Kidney glomerular epithelial cell (primary cell): ENCODE measurements around the gene DRC1.
A peak's percentile ranks its signal among the peaks of the same experiment; 100 is the strongest.
"Not testable (repeated sequence)": the region's sequence is repeated elsewhere in the genome, so short reads cannot be mapped to it uniquely, and the experiment has no call there.

Experiments used
- DNase-seq: peaks from one replicate; lab custom pipeline; 2025; lab: John Stamatoyannopoulos, UW

Gene DRC1

DNA sequence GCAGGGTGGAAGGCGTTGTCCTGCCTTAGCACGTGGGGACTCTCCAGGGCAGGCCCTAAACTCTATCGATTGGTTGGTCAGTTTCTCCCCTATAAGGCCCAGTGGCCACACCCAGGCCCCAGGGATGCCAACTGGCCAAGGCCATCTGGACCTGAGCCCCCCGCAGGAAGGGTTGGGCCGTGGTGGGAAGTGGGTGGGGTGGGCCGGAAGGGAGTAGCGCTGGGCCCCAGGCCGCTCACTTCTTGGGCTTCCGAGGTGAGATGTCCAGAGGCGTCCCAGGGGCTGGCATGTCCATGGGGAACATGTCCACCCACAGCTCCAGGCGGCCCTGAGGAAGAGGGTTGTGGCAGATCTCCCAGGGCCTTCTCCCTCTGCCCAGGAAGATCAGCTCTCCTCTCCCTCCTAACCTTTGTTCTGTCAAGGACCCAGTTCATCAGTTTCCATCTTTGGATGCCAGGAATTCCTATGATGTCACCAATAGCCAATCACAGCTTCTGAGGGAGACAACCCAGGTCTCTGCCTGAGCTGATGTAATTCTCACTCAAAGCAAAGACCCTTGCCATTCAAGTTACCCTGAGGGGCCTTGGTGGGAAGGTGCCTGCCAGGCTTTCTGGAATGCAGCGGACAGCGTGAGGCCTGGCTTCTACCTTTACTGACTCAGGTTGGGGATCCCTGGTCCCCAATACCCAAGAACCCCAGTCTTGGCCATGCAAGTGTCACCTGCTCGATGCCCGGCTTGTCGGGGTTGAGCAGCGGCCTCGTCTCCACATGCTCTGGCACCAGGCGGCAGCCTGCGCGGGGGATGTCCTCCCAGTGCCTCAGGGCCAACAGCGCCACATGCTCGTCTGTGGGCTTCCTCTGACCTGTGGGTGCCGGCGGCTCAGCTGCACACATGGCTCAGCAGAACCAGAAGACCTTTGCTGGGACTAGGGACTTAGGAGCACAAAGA, 61.8 kb downstream of the DRC1 start:
- DNase-seq: peak; percentile 7

DNA sequence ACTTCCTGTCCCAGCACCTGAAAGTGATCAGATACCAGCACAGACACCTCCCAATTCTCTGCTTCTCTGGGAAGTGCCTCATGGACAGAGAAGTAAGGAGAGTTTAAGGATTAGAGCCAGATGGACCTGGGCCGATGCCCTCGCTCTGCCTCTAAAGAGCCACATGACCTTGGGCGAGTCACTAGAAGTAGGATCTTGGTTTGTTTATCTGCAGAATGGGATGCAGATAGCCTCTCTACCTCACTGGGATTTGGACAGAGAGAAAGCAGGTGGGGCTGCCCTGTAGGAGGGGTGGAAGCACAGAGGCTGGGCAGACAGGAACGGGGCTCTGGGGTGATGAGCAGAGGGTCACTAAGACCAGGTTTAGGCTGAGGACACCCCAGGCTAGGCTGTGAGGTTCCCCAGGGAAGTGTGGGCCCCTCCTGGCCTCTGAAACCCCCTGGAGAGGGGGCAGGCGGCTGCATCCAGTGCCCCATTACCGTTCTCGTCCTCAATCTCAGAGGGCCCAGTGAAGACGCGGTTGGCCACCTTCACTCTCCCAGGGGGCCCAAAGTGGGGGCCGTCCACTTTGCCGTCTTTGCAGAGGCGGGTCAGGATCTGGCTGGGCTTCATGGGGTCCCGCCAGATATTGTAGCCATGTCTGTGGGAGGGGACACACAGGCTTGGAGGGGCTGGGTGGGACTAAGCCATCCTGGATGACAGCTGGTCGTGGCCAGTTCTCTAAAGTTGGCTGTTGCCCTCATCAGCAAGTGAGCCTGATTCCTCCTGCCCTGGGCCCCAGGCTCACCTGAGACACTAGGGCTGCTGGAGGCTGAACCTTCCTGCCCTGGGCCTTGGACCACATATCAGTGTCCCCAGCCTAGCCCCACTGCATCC, 62.9 kb downstream of the DRC1 start:
- DNase-seq: no peak

GRCh38 chr2:26465266-26465925, 63.7 kb downstream of the DRC1 start:
- no peak for DNase-seq

DNA sequence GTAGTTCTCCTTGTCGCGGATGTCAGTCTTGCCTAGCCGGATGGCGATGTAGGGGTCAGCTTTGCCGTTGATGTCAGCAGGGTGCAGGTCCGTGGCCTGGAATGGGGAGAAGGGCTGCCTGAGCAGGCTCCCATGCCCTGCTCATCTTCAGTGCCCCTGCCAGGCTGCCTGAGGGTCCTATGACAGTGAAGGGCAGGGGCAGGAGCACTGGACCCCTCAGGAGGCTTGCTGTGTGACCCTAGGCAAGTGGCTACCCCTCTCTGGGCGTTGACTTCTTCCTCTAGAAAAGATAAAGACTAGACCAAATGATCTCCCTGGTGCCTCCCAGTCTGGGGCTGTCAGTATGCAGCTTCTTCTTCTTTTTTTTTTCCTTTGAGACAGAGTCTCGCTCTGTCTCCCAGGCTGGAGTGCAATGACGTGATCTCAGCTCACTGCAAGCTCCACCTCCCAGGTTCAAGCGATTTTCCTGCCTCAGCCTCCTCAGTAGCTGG, 64.3 kb downstream of the DRC1 start:
- DNase-seq: no peak

GRCh38 chr2:26466662-26467310, 65.1 kb downstream of the DRC1 start:
- DNase-seq: no peak

- DNase-seq: not testable (repeated sequence)
These were observed 66.8 kb downstream of the DRC1 start for GRCh38 chr2:26468544-26468943.

- peak; percentile 2 for DNase-seq
These were observed 67.5 kb downstream of the DRC1 start for GRCh38 chr2:26469092-26469710.

GRCh38 chr2:26469955-26470354, 68.2 kb downstream of the DRC1 start:
- DNase-seq: no peak

DNA sequence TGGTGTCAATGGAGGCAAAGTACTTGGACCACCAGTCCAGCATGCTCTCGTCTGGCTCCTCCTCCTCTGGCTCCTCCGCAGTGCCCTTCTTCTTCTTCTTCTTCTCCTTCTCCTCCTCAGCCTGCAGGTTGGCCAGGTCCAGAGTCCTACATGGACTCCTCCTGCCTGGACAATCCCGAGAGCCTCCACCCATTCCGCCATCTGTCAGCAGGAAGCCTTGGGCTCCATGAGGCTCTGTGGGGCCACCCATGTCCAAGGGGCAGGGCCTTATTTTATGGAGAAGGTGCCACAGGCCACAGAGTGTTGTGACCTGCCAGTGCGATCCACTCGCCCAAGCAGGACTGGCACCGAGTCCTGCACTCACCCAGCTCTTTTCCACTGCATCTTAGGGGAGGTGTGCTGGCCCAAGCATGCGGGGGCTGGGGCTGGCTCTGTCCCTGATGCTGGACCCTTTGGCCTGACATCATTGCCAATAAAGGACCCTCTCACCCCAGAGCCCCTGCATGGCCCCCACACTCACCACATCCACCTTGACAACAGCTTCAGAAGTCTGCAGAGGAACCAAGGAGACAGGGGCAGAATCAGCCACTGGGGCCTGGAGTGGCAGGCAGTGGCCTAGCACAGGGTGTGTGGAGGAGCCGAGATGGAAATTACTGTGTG, 69.0 kb downstream of the DRC1 start:
- no peak for DNase-seq

- DNase-seq: no peak
These were observed 69.6 kb downstream of the DRC1 start for GRCh38 chr2:26471289-26471688.

DNA sequence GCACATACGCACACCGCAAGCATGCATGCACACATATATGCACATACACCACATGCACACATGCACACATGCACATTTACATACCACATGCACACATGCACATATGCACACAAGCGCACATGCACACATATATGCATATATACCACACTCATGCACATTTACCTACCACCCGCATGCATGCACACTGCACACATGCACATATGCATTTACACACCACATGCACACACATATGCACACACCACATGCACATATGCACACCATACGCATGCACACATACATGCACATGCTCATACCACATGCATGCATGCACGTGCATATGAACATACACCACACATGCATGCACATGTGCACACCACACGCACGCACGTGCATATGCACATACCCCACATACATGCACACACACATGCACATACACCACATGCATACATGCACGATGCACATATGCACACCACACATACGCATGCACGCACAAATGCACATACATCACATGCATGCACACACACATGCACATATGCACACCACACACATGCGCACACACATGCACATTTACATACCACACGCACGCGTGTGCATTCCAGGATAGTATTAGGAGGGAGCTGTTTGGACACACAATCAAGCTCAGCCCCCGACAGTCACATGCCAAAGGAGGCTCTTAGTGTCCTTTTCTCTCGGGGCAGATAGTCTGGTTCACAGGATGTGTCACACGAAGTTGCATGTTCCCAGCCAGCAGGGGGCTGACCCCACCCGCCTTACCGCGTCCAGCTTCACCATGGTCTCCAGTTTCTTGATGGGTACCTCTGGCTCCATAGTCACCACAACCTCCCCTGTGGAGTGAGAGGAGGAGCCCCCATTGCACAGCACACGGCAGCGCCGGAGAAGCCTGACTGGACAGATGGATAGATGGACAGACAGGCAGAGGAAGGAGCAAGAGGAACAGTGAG, 70.3 kb downstream of the DRC1 start:
- no peak for DNase-seq

- no peak for DNase-seq
These were observed 71.3 kb downstream of the DRC1 start for GRCh38 chr2:26472821-26473655.

- DNase-seq: no peak
These were observed 72.1 kb downstream of the DRC1 start for GRCh38 chr2:26473796-26474195.

GRCh38 chr2:26474261-26474785, 72.6 kb downstream of the DRC1 start:
- no peak for DNase-seq

GRCh38 chr2:26475037-26475436, 73.3 kb downstream of the DRC1 start:
- DNase-seq: no peak

DNA sequence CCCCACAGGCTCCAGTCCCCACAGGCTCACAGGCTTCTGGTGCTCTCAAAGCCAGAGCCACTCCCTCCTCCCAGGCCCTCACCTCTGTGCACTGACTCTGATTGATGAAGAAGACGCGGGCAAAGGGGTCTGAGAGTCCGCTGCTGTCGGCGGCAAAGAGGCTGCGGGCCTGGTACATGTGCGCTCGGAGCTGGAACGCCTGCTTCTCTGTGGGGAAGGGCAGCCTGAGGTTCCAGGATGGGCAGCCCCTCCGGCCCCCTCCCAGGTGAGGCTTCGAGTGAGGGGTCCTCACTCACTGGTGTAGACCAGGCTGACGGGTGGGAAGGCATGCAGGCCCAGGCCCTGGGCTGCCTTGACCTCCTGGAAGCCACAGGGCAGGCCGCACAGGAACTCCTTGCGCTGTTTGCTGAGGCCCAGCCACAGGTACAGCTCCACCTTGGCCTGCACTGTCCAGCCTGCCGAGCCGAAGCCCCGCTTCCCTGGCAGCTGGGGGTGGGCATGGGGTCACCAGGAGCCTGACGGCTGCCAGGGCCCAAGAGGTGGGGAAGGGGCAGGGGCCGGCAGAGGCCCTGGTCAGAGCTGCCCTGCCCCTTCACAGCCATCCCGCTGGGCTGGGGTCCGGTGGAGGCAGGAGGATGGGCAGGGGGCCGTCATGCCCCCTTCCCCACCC, 74.2 kb downstream of the DRC1 start:
- DNase-seq: no peak

GRCh38 chr2:26477126-26477910, 75.6 kb downstream of the DRC1 start:
- DNase-seq: no peak
